GM19238 (cell line): ENCODE data around the gene PCF11.
"Not testable (repeated sequence)": the region's sequence is repeated elsewhere in the genome, so short reads cannot be mapped to it uniquely, and the experiment has no call there.

Experiments used
- DNase-seq: peaks from one replicate; pipeline ENCODE4 v3.0.0; 2011; ENCODE audit warnings: low spot score; ENCODE audit not compliant: insufficient read length

PCF11 gene

DNA sequence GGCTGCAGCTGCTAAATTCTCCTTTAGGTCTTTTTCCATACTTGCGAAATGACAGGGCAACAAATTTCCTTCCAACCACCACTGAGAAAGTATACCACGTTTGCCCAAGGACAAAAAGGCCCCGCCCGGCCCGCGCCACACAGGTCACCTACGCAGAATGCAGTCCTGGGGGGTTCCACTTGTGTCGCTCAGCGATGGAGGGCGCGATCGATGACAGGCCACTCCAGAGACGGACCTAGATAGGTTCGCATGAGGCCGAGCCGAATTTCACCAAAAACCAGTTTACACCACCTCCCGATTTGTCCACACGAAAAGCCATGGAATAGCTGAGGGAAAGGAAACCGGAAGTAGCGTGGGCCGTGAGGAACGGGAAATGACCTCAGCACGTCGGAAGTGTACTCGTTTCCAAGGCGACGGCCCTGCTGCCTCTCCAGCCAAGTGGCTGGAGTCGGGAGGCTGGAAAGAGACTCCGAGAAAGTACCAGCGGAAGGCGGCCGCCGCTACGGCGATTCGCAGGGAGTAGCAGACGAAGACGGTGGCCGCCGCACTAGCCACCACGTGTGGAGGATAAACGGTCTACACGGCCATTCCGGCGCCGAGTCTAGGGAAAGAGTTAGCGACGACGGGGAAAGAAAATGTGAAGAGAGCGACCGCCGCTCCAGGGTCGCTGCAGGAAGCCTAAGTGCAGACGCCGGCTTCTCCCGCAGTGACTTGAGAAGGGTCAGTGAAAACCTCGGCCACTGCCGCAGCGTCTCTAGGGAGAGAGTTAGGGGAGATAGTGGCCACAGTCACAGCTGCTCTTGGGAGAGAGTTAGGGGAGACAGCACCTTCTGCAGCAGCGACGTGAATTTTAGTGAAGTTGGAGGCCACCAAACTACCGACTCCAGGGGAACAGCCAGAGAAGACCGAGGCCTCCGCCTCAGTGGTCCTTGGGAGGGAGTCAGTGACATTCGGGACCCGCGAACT lies 36.7 kb downstream of the PCF11 start, which contains the start of gene ANKRD42:
TSS of gene ANKRD42 (plus strand) at position 398 of the 966 bp plus-strand sequence. CDS start 959 bp downstream, outside the sequence.
- peak; percentile 80 for DNase-seq

DNA sequence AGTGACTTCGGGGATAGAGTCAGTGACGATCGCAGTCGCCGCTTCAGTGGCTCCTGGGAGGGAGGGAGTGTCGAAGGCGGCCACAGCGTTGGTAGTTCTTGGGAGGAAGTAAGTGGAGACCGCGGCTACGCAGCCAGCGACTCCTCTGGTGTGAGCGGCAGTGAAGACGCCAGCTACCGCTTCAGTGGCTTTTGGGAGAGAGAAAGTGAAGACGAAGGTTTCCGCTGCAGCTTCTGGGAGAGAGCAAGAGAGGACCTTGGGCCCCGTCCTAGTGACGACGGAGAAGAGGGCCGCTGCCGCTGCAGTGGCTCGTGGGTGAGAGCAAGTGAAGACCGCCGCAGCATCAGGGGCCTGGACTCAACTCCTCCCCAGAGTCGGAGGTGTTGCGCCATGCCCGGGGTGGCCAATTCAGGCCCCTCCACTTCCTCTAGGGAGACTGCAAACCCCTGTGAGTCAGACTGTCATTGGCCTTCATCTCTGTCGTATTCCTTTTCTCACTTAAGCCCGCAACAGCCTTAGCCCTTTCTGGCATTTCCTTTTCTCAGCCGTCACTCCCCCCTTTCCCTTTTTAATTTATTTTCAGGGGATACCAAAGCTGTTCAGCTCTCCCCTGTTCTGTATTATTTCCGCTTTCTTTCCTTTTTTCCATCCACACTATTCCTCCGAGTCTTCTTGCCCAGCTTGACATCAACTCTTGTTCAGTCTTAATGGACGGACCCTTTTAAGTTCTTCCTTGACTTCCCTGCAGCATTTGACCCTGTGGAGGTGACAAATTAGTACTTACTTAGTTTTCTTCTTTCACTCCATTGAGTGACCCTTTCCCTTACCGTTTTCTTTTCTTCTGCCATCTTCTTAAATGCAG lies 37.6 kb downstream of the PCF11 start:
- peak; percentile 35 for DNase-seq

DNA sequence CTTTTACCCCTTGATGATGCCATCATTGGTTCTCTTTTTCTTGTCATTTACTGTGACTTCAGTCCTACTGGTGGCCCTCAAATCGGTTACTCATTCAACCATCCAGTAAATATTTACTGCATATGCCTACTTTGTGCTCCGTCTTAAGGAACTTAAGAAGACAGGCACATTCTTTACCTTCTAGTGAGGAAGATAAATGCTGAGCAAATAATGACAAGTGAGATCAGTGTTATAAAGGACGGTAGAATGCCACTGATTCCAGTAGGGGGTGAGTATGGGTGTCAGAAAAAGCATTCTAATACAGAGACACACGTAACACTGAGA lies 38.2 kb downstream of the PCF11 start:
- no peak for DNase-seq

DNA sequence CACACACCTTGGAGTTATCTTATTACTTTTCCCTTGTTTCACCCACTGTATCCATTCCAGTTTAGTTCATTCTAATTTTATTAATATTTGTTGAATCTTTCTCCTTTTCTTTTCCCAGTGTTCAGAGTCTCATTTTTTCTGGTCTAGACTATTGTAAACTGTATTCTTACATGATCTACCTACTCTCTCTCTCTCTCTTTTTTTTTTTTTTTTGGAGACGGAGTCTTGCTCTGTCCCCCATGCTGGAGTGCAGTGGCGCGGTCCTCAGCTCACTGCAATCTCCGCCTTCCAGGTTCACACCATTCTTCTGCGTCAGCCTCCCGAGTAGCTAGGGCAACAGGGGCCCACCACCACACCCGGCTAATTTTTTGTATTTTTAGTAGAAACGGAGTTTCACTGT lies 38.7 kb downstream of the PCF11 start:
- no peak for DNase-seq

DNA sequence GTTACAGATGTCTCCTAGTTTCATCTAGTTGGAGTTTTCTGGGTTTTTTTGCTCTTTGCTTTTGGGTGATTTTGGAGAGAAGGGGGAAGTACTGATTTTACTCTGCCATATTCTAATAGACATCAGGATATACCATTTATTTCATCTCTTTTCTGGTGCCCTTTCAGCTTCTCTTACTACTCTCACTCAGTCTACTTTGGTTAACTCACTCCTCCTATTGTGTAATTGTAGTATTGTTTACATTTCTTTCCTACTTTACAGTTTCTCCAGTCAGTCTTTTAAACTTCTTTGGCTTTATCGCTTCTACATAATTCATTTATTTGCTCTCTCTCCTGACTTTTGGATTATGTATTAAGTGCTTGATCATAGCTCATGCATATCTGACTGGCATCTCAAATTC lies 43.1 kb downstream of the PCF11 start:
- no peak for DNase-seq

DNA sequence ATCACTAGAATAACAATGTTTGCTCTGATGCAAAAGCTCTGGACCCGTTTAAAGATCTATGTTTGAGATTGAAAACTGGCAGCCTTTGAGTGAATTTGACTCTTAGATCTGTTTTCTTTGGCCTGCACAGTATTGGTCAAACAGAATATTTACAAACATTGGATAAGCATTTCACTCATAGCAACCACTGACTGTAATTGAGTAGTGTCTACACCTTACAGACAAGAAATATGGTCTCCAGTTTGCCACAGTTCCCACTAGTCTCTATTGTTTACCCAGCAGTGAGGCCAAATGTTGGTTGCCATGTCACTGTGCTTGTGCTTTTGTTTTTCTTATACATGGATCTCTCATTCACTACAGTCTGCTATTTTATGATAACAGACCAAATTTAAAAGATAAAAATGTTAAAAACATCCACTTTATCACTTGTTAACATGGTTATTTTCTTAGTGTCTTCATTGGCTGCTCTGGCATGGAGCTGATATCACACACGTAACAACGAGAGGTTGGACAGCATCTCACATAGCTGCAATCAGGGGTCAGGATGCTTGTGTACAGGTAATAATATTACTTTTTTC lies 48.8 kb downstream of the PCF11 start:
- DNase-seq, result no peak

DNA sequence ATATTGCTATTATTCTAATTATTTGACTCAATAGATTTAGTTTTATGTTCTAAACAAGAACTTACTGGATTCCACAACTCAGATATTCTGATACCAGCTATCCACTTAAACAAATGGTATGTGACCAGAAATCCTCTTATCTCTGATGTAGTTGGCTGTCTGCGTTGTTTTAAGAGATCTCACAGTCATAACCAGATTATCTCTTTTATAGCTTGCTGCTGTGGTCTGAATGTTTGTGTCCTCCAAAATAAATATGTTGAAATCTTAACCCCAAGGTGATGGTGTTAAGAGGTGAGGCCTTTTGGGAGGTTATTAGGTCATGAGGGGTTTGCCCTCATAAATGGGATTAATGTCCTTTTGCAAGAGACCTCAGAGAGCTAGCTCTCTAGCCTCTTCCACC lies 49.3 kb downstream of the PCF11 start:
- no peak for DNase-seq

DNA sequence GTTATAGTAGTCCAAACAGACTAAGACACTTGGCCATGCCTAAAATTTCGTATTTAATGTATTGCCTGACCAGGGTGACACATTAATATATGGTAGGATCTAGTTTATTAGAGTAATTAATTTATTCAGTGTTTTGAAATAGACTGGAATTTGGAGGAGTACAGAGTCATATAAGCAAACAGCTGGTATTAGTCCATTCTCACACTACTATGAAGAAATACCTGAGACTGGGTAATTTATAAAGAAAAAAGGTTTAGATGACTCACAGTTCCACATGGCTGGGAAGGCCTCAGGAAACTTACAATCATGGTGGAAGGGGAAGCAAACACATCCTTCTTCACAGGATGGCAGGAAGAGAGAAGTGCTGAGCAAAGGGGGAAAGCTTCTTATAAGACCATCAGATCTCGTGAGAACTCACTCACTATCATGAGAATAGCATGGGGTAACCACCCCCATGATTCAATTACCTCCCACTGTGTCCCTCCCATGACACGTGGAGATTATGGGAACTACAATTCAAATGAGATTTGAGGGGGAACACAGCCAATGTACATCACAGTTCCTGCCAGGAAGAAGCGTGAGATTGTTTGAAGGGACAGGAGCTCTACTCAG lies 49.9 kb downstream of the PCF11 start:
- DNase-seq, result not testable (repeated sequence)

DNA sequence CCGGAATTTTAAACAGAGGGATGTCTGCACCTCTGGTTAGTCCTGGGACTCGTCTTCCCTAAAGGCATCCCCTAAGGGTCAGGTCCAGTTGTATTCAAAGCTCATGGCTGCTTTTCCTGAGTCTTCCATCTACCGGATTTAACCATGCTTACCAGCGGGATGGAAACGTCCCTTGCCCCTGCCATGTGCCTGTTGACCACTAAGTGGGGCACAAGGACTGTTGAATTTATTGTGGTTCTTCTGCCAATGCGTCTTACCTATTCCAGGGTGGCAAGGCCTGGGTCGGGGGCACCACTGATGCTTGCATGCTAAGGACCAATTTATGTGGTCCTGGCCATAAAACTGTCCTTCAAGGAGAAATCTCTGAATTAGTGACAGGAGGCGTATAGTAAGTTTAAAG lies 62.2 kb downstream of the PCF11 start:
- no peak for DNase-seq

DNA sequence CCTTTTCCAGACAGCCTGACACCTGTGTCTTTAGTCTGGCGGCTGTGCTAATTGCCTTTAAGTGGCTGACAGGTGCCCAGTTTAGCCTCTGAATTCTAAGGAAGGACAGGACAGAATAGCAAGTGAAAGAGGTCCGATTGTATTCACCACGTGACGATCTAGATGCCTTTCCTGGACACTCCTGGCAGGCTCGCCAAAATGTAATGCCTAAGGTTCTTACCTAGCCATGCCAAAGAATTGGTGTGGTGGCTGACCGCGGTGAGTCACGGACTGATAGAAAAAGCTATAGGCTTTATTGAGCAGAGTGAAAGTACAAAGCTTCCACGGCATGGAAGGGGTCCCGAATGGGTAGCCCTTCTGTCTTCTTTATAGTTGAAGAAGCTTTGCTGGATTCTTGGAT lies 63.3 kb downstream of the PCF11 start:
- no peak for DNase-seq

DNA sequence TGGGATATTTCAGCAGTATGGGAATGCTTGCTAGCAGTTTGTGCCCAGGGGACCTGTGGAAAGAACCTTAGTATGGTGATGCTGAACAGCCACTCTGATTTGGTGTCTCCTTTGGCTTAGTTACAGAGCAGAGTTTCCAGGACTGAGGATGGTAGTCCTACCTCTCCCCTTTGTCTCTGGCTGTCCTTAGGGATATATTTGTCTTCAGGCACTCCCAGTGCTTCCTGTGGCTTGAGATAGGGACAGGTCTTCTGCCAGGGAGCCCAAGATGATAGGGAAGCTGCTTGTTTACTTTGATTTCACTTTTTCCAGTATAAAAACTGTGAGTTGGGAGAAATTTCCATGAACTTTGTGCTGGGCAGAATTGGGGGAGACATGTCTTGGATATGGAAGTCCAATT lies 64.8 kb downstream of the PCF11 start:
- DNase-seq, result no peak

DNA sequence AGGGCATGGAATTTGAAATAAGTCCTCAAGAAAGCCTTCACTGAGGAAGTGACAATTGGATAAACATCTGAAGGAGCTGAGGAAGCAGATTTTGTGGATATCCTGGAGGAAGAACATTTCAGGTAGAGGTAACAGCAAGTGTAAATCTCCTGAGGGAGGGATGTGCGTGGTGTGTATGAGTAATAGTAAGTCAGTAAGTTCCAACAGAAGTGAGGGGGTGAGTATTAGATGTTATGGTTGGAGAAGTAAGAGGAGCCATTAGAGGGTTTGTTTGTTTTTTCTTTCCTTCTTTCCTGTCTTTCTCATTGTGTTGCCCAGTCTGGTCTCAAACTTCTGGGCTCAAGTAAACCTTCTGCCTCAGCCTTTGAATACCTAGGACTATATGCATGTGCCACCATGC lies 65.6 kb downstream of the PCF11 start:
- no peak for DNase-seq

DNA sequence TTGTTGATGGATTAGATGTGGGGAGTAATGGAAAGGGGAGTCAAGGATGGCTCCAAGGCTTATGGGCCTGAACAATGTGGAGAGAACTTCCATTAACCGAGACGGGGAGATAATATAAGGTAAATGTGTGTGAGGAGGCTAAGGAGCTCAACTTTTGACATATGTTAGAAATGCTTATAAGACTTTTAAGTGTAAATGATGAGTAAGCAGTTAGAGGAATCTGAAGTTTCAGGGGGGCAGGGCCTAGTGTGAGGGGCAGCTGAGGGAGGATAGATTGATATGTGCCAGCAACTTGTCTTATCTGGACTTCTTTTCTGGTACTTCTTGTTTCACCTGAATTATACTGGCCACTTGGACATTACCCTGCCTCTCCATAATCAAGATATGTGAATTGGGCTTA lies 66.5 kb downstream of the PCF11 start:
- DNase-seq, result no peak

DNA sequence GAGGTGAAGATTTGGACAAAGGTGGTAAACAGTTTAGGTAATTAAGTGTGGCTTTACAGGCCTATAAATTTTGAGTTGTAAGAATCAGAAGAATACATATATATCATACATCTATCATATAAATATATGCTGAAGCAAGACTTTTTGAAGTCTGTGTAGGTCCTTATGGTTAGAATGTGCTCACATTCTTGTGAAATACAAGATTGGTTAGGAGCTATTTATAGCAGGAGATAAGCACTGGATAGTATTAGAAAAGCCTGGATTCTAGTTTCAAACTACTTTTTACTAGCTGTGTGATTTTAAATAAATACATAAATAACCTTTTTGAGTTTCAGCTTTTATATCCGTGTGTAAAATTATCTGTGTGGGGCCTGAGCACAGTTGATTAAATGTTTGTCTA lies 78.9 kb downstream of the PCF11 start:
- DNase-seq, result no peak
